GM18873 (cell line): Measurements from ENCODE around the gene CGNL1.

ENCODE experiments used
- ATAC-seq: cut with Tn5 transposase; IDR thresholded peaks from one replicate; pipeline ENCODE4 v1.9.1; 2021; ENCODE audit warnings: mild to moderate bottlenecking, moderate library complexity, moderate number of reproducible peaks; ENCODE audit not compliant: unreplicated experiment, low FRiP score

CGNL1 gene

GRCh38 chr15:57486833-57487232 lies 110.5 kb downstream of the CGNL1 start:
- no peak for ATAC-seq

DNA sequence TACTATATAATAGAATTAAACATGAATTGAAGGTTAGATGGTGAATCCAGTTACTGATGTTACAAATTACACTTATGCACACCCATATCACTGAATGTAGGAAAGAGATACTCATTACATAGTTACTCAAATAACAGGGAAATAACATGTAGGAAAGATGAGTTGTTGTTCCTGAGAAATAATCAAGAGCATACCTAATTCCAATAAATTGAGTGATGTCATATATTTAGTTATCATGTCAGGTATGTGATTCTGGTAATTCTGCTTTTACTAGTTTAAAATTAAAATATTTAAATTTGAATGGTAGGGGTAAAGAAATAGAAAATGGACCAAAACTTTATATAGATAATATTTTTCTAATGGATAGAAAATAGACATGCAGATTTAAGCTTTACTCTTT lies 112.8 kb downstream of the CGNL1 start:
- no peak for ATAC-seq

GRCh38 chr15:57493351-57493750 lies 117.0 kb downstream of the CGNL1 start:
- no peak for ATAC-seq

- ATAC-seq = no peak
Observed at GRCh38 chr15:57494581-57494980, 118.3 kb downstream of the CGNL1 start.

DNA sequence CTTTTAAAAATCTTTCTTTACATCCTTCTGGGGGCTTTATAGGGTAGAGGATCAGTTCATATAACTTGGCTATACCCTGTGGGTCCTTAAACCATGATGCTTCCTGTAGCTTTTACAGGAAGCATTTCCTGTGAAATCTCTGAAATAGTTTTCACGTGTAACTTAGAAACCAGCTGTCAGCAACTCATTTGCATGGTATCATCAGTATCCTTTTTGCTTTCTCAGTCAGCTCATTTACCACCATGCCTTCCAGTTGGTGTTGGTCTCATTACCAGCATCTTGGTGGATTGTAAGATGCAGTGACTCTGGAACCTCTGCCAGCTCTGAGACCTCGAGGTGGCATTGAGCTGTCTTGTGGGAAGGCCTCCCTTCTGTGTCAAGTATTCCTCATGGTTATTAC lies 118.7 kb downstream of the CGNL1 start:
- no peak for ATAC-seq

- no peak for ATAC-seq
Observed at GRCh38 chr15:57495554-57496165, 119.4 kb downstream of the CGNL1 start.

GRCh38 chr15:57496594-57496945 lies 120.3 kb downstream of the CGNL1 start:
- no peak for ATAC-seq

GRCh38 chr15:57496946-57497869 lies 120.9 kb downstream of the CGNL1 start:
- ATAC-seq = no peak

DNA sequence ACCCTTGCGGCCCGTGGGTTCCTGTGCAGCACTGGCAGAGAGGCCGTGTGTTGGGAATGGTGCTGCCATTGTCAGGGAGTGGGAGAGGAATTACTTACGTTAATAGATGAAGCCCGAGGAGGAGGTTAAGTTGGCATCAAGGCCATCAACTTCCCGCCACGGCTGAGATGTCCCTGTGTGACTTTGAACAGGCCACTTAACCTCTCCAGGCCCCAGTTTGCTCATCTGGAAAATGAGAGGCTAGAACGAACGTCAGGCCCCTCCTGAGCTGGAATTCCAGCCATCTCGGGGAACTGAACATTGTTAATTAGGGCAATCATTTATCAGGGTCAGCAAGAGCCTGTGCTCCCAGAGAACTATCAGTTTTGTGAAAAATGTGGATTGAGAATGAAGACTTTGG lies 124.0 kb downstream of the CGNL1 start:
- no peak for ATAC-seq

GRCh38 chr15:57500979-57501576 lies 124.8 kb downstream of the CGNL1 start:
- ATAC-seq = no peak

DNA sequence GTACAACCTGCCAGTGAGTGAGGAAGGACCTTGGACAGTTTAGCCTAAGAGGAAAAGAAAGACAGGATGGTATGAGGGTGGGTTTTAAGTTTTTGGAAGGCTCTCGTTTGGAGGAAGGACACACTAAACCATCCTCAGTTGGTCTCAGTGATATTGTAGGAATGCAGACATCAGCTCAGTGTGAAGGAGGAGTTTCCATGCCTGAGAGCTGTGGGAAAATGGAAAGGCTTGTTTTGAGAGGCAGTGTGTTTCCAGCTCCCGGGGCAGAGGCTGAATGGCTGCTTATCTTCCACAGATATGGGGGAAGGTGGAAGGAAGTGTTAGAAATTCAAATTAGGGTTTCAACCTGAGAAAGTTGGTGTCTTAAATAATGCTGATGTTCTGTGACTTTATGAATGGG lies 125.8 kb downstream of the CGNL1 start:
- no peak for ATAC-seq

- ATAC-seq = no peak
Observed at GRCh38 chr15:57503051-57503702, 126.9 kb downstream of the CGNL1 start.

DNA sequence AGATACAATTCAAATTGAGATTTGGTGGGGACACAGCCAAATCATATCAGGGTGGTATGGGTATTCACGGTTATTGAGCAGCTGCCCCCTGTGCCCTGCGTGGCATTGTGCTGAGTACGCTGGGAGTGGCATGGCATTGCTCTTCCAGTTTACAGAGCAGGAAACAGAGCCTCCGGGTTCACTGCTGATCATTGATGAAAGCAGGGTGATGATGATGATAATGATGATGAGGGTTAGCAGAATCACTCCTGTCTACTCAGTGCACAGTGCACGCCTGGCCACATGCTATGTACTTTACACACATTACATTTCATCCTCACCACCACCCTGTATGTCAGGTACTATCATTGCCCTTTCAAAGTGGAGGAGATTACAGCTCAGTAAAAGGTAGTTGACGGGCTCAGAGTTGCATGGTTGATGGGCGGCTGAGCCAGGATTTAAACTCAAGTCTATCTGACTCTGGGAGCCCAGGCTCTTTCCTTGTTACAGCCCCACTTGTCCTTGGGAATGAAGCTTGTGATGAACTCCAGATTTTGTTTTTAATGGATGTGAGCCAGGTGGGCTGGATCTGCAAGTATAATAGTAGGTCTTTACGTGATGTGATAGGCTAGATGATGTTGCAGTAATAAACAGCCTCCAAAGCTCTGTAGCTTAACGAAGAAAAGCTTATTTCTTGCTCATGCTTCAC lies 127.8 kb downstream of the CGNL1 start:
- no peak for ATAC-seq

GRCh38 chr15:57504599-57504940 lies 128.3 kb downstream of the CGNL1 start:
- no peak for ATAC-seq

GRCh38 chr15:57505056-57505715 lies 128.9 kb downstream of the CGNL1 start:
- no peak for ATAC-seq

DNA sequence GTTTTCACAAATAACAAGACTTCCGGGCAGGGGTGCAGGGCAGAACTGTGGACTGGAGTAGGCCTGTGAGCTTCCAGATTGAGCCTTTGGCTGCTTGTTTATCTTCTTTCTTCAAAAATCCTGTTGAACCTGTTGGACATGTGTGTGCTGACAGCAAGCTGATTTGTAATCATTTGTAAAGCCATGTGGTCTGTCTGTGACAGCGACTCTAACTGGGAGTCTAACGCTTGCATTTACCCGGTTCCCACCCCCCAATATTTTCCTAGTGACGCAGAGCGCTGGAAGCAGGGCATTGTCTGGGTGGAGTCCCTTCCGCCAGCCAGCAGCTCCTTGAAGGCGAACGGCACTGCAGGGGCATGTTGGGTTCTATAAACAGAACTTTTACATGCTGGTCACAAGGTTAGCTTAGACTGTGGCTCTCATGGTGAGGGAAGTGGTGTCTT lies 129.7 kb downstream of the CGNL1 start:
- no peak for ATAC-seq

DNA sequence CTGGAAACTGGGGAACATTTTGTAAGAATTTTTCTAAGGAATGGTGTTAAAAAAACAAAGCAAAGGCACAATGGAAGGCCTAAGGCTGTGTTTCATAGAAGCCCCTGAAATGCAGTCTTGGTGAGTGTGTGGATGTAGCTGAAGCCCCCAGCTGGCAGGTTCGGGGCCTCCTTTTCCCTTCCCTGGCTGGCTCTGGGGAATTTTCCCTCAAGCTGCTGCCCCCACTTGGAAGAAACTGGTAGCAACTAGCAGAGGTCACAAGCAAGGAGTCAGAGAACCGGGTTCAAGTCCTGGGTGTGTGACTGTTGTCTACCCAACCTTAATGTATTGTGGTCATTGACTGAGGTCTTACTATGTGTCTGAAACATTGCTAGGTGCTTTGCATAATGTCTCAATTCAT lies 130.1 kb downstream of the CGNL1 start:
- ATAC-seq = no peak

- ATAC-seq = no peak
Observed at GRCh38 chr15:57507111-57507510, 130.8 kb downstream of the CGNL1 start.

DNA sequence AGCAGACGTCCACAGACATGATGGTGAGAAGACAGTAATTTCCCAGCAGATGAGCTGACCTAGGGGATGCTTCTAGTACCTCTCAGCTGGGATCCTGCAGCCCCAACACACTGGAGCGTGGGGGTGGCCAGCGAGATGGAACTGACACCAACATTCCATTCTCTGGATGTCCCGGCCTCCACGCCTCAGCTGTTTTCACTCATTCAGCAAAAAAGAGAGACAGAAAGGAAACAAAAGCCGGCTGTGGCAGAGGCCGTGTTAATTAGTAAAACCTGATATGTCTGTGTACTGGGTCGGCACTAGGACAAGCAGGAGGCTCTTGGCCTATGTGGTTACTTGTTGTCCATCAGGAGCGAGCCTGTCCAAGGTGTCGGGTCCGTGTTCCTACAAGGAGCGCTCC lies 132.8 kb downstream of the CGNL1 start:
- ATAC-seq = no peak

GRCh38 chr15:57509965-57510364 lies 133.7 kb downstream of the CGNL1 start:
- no peak for ATAC-seq
